CD14-positive monocyte (primary cell): ENCODE results near the gene DELE1. TPM values are rescaled to one million over a fixed set of nuclear protein-coding genes. Genes with fewer than 3 reads are reported as not detected.

ENCODE experiments used
- DNase-seq, 3 donors: peaks; one replicate each; pipeline ENCODE4 v3.0.0-alpha.2; 2011 to 2022
- H2AFZ ChIP-seq: 2 replicates; pipeline ENCODE4 v1.6.0; 2012; ENCODE audit warnings: mild to moderate bottlenecking, low read depth, low read length, inconsistent platforms; ENCODE audit not compliant: insufficient read depth, poor library complexity, severe bottlenecking
- H3K27ac ChIP-seq, 2 donors: 1 replicate in 1 of 2; 2 replicates in 1 of 2; pipeline ENCODE4 v1.5.1; 2012 to 2013; ENCODE audit warnings: low read length in 2 of 2, control low read depth in 1 of 2, inconsistent platforms in 1 of 2, low read depth in 1 of 2, mild to moderate bottlenecking in 1 of 2
- H3K27me3 ChIP-seq, 2 donors: one replicate each; pipeline versions ENCODE4 v1.6.0 to v1.6.1; 2011 to 2013; ENCODE audit warnings: low read length in 2 of 2; ENCODE audit not compliant: control insufficient read depth in 2 of 2, insufficient read depth in 2 of 2
- H3K36me3 ChIP-seq, 2 donors: replicated peaks in 1 of 2; 1 replicate in 1 of 2; 2 replicates in 1 of 2; pipeline versions ENCODE4 v1.5.1 to v1.6.1; 2012 to 2013; ENCODE audit warnings: low read length in 2 of 2, control low read depth in 1 of 2, inconsistent platforms in 1 of 2, mild to moderate bottlenecking in 1 of 2; ENCODE audit not compliant: insufficient read depth in 2 of 2, control insufficient read depth in 1 of 2
- H3K4me1 ChIP-seq, 2 donors: 1 replicate in 1 of 2; 2 replicates in 1 of 2; pipeline versions ENCODE4 v1.5.1 to v1.6.1; 2012 to 2013; ENCODE audit warnings: low read length in 2 of 2, control low read depth in 1 of 2, inconsistent platforms in 1 of 2, mild to moderate bottlenecking in 1 of 2, moderate library complexity in 1 of 2; ENCODE audit not compliant: insufficient read depth in 2 of 2, control insufficient read depth in 1 of 2
- H3K4me2 ChIP-seq: replicated peaks from 2 replicates; pipeline ENCODE3; 2012; ENCODE audit warnings: low read length, moderate library complexity, mild to moderate bottlenecking; ENCODE audit not compliant: poor library complexity, severe bottlenecking; ENCODE audit errors: extremely low read depth
- H3K4me3 ChIP-seq, 3 experiments: fragments of 200-600 bp in 1 of 3; sonication (generic) in 1 of 3; replicated peaks in 1 of 3; 1 replicate in 2 of 3; 2 replicates in 1 of 3; pipeline ENCODE4 v1.5.1; 2011 to 2013; ENCODE audit warnings: low read length in 3 of 3, mild to moderate bottlenecking in 3 of 3, control low read depth in 2 of 3, low read depth in 2 of 3, inconsistent platforms in 1 of 3, moderate library complexity in 1 of 3
- H3K79me2 ChIP-seq: 2 replicates; pipeline ENCODE4 v1.6.0; 2012; ENCODE audit warnings: mild to moderate bottlenecking, control low read depth, inconsistent platforms, low read length, moderate library complexity; ENCODE audit not compliant: insufficient read depth
- H3K9ac ChIP-seq: 2 replicates; pipeline ENCODE4 v1.6.0; 2017; ENCODE audit warnings: low read length, mild to moderate bottlenecking; ENCODE audit not compliant: insufficient read depth, poor library complexity, severe bottlenecking
- H3K9me3 ChIP-seq, 2 donors: replicated peaks in 1 of 2; 1 replicate in 1 of 2; 2 replicates in 1 of 2; pipeline versions ENCODE4 v1.5.1 to v1.6.1; 2012 to 2013; ENCODE audit warnings: low read length in 2 of 2, control low read depth in 1 of 2; ENCODE audit not compliant: control insufficient read depth in 1 of 2, insufficient read depth in 1 of 2
- H4K20me1 ChIP-seq: 2 replicates; pipeline ENCODE4 v1.6.0; 2012; ENCODE audit warnings: mild to moderate bottlenecking, low read length, control low read depth, moderate library complexity; ENCODE audit not compliant: insufficient read depth
- H3K27ac Mint-ChIP-seq, 7 donors: one replicate each; pipeline ENCODE4 v1.8.0; 2020; ENCODE audit warnings: mild to moderate bottlenecking in 7 of 7, mixed read lengths in 7 of 7, moderate library complexity in 6 of 7, inconsistent platforms in 2 of 7
- H3K27me3 Mint-ChIP-seq, 3 donors: one replicate each; pipeline ENCODE4 v1.8.0; 2021 to 2022; ENCODE audit warnings: low read depth in 3 of 3, mild to moderate bottlenecking in 3 of 3, mixed read lengths in 3 of 3, moderate library complexity in 3 of 3, inconsistent platforms in 1 of 3
- H3K36me3 Mint-ChIP-seq, 2 donors: one replicate each; pipeline ENCODE4 v1.8.0; 2020; ENCODE audit warnings: mixed read lengths in 2 of 2, inconsistent platforms in 1 of 2, mild to moderate bottlenecking in 1 of 2
- H3K4me1 Mint-ChIP-seq: one replicate; pipeline ENCODE4 v1.8.0; 2020; ENCODE audit warnings: mild to moderate bottlenecking, mixed read lengths
- H3K4me3 Mint-ChIP-seq, 2 donors: one replicate each; pipeline ENCODE4 v1.8.0; 2020; ENCODE audit warnings: mild to moderate bottlenecking in 2 of 2, mixed read lengths in 2 of 2, moderate library complexity in 1 of 2
- H3K9me3 Mint-ChIP-seq, 7 donors: one replicate each; pipeline ENCODE4 v1.8.0; 2020 to 2022; ENCODE audit warnings: mixed read lengths in 7 of 7, mild to moderate bottlenecking in 6 of 7, moderate library complexity in 6 of 7, inconsistent platforms in 2 of 7
- WGBS: methylation state at CpG from one replicate; pipeline ENCODE4 v1.1.5; 2013; ENCODE audit warnings: missing lambda C conversion rate; ENCODE audit not compliant: insufficient coverage; 5-methylcytosine and 5-hydroxymethylcytosine counted together
- intact Hi-C, 2 donors: fragments of 100-400 bp; cut with micrococcal nuclease; formaldehyde crosslinking; loops; one replicate each; pipeline versions ENCODE4 v1.15.0 to v1.15.1; 2023
- polyA plus RNA-seq, 3 donors: library from polyadenylated mRNA; depleted of rRNA in 1 of 3; unstranded in 2 of 3; stranded (reverse) in 1 of 3; fragments of 300-500 nt in 2 of 3; fragments of >200 nt in 1 of 3; fragmentation: Illumina TruSeq in 2 of 3; gene quantifications; 1 replicate in 2 of 3; 2 replicates in 1 of 3; pipeline ENCODE4 v1.2.3, GENCODE V29; 2012 to 2021
- TF ChIP-seq, protein P1 (sequence below): fragments of 200-600 bp; IDR thresholded peaks from one replicate; pipeline ENCODE4 v1.8.0; 2022; ENCODE audit warnings: antibody characterized with exemption, mild to moderate bottlenecking

The DELE1 gene
- polyA plus RNA-seq, 3 donors, result 47.3 to 140 (median 49.6) TPM

- no peak overlapping the region for H3K4me3 Mint-ChIP-seq
- intact Hi-C loops, result no loop called here
- peaks cover 0 to 1% (median 0%) of the 10 kb centered on the region in 7 donors for H3K9me3 Mint-ChIP-seq
- Histone ChIP-seq H3K79me2 (peaks cover 9% of the 10 kb centered on the region), H3K36me3 (peaks cover 88 to 93% of the 10 kb centered on the region in 2 donors), H3K4me2 (no peak overlapping the region), H3K9ac (no peak overlapping the region), H2AFZ (no peak overlapping the region), H3K4me1 (peaks cover under 1 to 1% of the 10 kb centered on the region in 2 donors), H3K27me3 (no peaks in the 10 kb centered on the region), H3K27ac (no peak overlapping the region), H4K20me1 (peaks cover 32% of the 10 kb centered on the region), H3K4me3 (no peak overlapping the region), H3K9me3 (no peaks in the 10 kb centered on the region)
- H3K27me3 Mint-ChIP-seq, result peaks cover 0 to 2% (median 0%) of the 10 kb centered on the region in 3 donors
- TF ChIP-seq, protein P1, sequence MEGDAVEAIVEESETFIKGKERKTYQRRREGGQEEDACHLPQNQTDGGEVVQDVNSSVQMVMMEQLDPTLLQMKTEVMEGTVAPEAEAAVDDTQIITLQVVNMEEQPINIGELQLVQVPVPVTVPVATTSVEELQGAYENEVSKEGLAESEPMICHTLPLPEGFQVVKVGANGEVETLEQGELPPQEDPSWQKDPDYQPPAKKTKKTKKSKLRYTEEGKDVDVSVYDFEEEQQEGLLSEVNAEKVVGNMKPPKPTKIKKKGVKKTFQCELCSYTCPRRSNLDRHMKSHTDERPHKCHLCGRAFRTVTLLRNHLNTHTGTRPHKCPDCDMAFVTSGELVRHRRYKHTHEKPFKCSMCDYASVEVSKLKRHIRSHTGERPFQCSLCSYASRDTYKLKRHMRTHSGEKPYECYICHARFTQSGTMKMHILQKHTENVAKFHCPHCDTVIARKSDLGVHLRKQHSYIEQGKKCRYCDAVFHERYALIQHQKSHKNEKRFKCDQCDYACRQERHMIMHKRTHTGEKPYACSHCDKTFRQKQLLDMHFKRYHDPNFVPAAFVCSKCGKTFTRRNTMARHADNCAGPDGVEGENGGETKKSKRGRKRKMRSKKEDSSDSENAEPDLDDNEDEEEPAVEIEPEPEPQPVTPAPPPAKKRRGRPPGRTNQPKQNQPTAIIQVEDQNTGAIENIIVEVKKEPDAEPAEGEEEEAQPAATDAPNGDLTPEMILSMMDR, result no peak
- DNase-seq, result no peak
- 97% methylated on average over 13 of the region's 19 CpGs for WGBS
- H3K4me1 Mint-ChIP-seq, result peaks cover 8% of the 10 kb centered on the region
- H3K36me3 Mint-ChIP-seq, result peaks cover 81 to 95% of the 10 kb centered on the region in 2 donors
- H3K27ac Mint-ChIP-seq, result peak overlapping the region in 3 of 7 donors; percentile 15 to 56 (median 40)
Measured at GRCh38 chr5:141929398-141930058, 5.9 kb downstream of the DELE1 start.

DNA sequence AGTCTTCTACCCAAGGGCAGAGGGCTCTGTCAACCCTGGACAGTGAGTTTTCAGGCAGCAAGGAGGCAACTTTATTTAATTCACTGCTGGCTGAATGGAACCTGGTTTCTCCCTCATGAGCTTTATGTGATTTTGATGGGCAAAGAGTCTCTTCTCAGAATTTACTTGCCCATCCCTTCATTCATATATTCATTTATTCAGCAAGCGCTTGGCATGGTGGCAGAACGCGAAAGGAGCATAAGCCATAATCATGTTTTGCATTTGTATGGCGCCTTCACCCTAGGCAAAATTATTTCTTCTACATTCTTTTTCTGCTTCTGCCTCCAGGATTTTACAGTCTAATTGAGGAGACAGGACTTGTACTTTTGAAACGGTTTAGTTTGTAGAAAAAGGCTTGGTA lies 8.0 kb downstream of the DELE1 start:
- Histone ChIP-seq H3K4me2 (no peak overlapping the region), H4K20me1 (peaks cover 24% of the 10 kb centered on the region), H2AFZ (no peak overlapping the region), H3K27me3 (no peaks in the 10 kb centered on the region), H3K36me3 (peaks cover 97 to 98% of the 10 kb centered on the region in 2 donors), H3K79me2 (no peaks in the 10 kb centered on the region), H3K9ac (no peak overlapping the region), H3K9me3 (no peaks in the 10 kb centered on the region), H3K4me3 (no peak overlapping the region), H3K4me1 (no peaks in the 10 kb centered on the region), H3K27ac (no peak overlapping the region)
- H3K27ac Mint-ChIP-seq, result no peak overlapping the region
- H3K27me3 Mint-ChIP-seq, result peaks cover 0 to 2% (median 0%) of the 10 kb centered on the region in 3 donors
- H3K9me3 Mint-ChIP-seq, result peaks cover 0 to 1% (median 0%) of the 10 kb centered on the region in 7 donors
- DNase-seq, result no peak
- WGBS, result 100% methylated on average over 3 of the region's 5 CpGs
- no peak overlapping the region for H3K4me3 Mint-ChIP-seq
- intact Hi-C loops, result no loop called here
- H3K4me1 Mint-ChIP-seq, result peaks cover 8% of the 10 kb centered on the region
- peaks cover 93 to 100% of the 10 kb centered on the region in 2 donors for H3K36me3 Mint-ChIP-seq
- TF ChIP-seq, protein P1, result no peak
